ENCODE data around the gene TBCD.

The TBCD gene

DNA sequence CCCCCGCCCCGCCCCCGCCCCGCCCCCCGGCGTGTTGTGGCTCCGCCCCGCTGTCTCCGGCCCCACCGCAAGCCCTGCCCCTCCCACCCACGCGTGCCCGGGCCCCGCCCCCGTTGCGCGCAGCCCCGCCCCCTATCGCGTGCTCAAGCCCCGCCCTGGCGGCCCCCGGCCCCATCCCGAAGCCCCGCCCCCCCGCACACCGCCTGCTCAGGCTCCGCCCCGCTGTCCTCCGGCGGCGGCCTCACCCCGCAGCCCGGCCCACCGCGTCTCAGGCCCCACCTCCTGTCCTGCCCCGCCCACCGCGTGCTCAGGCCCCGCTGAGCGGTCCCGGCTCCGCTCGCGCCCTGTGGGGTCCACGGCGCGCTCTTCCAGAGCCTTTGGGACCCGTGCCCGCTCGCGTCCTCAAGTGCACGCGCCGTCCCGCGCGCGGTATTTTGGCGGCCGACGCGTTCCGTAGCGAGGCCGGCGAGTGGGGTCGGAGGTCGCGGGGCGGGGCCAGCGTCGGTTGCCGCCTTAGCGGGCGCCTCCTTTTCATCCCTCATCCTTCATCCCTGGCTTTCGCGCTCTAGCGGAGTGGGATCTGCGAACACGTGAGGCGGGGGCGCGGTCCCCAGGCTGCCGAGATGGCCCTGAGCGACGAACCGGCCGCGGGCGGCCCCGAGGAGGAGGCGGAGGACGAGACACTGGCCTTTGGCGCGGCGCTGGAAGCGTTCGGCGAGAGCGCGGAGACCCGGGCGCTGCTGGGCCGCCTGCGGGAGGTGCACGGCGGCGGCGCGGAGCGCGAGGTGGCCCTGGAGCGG is at the start of gene TBCD:
TBCD (plus strand) TSS at position 495 of the 800 bp plus-strand sequence; CDS start at position 624, 129 bp downstream.
- DNase-seq: peak; percentile 86

DNA sequence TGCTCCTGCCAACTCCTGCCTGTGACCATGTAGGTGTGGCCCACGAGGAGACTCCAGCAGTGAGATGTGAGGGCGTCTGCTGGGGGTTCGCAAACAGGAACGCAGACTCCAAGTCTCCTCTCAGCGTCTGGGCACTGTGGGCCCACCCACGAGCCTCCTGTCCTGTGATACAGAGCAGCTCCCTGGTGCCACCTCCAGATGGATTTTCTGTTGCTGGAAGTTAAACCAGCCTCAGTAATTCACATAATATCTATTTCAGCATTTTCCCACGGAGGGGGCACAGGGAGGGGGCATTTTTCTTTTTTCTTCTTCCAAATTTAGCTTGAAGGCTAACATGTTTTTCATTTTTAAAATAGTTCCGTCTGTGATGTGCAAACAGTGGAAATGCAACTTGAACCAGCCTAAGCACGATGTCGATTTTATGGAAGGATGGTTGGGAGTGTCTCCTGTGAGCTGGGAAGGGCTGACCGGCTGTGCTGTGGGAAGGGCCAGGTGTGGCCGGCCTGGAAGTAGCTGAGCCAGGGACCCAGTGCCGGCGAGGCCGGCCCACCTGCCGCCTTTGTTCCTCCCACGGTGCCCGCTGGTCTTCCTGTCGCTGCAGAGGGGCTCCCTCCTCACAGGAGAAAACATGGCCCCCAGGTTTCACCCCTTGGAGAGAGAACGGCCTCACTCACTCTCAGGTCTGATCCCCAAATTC is 49.5 kb upstream of the TBCD start:
- no peak for DNase-seq

DNA sequence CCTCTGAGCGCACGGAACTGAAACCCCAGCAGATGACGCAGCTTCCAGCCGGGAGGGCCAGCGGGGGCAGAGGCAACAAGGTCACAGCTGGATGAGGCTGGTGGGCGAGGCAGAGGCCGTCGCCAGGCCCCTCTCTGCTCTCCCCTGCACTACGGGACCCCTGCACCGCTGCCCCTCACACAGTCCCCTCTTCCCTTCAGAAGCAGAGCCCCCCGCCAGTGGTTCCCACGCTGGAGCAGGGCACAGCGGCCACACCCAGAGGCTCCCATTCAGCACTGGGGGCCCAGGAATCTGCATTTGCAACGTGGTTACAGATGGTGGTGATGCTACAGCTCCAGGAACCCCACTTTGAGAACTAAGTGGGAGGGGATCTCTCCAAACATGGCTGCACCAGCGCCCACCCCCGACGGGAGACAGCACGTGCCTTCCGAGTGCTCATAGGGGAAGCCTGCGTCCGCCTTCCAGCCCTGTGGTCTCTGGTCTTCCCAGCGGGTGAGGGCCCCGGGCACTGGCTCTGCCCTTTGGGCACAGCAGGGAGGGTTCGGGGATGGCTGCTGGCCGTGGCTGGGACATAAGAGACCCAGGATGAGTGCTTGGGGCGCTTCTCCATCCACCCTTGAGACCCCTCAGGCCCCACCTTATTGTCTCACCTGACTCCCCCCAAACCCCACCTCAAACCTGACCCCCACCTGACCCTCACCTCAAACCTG is 48.7 kb upstream of the TBCD start:
- DNase-seq: no peak

DNA sequence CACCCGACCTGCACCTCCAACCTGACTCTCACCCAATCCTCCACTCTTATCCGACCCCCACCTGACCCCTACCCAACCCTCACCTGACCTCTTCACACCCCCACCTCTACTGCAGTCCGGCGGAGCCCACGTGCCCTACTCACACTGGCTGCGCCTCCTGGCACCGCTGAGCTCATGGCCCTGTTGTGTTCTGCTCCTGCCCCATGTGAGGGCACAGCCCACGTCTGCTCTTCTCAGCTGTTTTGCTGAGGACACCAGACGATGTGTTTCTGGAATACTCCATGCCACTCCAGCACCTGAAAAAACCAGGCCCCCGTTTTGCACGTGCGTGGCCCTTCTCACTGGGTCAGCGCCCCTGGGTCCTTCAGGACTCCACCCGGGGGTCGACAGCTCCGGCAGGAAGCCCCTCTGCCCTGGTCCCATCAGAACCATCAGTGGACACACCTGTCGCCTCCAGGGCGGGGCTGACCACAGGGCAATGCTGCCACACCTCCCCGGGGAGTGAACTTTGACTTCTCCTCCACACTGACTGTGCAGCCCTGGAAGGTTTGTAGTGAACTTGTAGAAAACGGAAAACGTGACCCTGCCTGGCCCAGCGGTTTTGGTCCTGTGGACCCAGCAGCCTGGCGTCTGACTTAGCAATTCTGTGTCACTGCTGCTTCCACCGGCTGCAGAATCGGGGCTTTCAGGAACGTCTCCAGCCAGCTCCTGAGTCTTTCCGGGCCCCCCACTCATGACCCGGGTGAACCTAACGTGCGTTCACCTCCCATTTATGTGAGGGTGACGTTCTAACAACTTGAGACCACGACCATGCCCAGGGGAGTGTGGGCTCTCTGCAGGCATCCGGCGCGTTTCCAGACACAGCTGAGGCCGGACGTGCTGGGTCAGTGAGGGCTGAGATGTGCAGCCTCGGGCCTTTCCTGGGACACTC is 47.7 kb upstream of the TBCD start:
- DNase-seq: no peak

DNA sequence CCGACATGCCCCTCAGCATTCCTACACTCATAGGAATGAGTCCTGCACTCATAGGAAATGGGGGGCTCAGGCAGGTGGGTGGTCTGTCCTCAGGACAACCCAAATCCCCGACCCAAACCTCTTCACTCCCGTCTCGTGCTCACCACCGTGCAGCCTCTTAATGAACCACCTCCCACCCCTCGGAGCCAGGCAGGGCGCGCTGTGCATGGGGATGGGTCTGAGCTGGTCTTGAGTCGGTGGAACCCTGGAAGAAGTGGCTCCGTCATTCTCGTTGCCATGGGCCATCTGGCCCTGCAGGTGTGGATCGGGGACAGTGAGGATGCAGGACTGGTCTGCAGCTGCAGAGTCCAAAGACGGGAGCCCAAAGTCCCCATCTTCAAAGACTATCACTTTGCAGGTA is 47.0 kb upstream of the TBCD start:
- no peak for DNase-seq

DNA sequence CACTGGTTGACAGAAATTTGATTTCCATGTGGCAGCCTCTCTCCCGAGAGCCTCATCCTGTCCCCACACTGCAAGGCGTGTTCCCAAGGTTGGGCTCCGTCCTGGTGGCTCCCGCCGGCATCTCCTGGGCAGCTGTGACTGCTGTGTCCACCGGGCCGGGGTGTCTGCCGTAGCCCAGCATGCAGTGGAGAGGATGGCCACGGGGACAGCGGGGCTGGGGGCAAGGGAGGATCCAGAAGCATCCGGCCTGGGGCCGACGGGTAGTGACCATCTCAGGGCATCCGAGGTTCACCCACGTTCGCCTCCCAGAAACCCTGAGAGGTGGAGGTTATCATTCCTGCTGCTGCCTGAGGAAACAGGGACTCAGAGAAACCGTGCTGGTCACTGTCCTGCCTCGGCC is 46.1 kb upstream of the TBCD start:
- DNase-seq: no peak

DNA sequence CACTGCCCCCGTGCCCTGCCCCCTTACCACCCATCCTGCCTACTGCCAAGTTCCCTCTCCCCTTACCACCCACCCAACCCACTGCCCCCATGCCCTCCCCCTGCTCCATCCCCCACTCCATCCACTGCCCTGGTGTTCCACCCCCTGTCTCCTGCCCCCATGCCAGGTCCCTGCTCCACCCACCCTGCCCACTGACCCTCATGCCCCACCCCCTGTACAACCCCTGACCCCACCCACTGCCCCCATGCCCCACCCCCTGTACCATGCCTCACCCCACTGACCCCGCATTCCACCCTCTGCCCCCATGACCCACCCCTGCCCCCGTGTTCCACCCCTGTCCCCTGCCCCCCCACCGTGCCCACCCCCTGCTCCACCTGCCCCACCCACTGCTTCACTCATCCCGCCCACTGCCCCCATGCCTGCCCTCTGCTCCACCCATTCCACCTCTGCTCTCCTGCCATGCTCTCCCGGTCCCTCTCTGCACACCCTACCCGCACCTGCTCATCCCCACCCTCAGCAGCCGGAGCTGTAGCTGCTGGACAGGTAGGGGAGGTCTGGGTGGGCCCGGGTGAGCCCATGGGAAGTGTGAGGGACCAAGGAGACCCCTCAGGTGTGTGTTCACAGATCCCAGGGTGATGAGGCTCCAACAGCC is 42.7 kb upstream of the TBCD start:
- no peak for DNase-seq

DNA sequence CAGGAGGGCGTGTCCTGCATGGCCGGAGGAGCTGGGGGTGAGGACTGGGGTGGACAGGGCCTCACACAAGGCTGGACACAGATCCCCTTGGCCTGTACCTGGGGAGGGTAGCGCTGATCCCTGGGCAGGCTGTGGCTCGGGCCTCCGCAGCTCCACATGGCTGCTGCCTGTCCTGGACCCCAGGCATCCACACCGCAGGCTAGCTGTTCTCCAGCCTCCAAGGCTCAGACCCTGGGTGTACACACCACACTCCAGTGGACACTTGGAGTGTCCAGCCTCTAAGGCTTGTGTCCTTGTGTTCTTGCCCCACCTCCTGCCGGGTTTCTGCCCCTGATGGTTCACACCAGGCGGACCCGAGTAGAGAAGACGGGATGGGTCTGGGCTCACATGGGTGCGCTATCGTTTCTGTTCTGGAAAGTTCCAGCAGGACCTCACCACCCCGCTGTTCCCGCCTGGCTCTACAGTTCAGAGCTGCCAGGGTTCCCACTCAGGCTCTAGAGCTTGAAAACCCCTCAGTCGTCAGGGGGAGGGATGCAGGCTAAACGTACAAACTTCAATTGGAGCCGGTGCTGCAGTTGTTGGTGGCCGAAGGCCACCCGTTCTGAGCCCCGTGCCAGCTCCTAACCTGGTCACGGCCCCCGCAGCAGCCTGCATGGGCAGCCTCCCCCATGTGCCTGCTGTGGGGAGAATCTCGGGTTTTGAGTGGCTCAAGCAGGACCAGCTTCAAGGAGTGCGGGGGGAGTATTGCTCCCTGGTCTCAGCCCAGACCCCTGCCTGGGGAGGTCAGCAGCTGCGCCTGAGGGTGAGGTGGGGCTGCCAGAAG is 42.0 kb upstream of the TBCD start:
- no peak for DNase-seq

DNA sequence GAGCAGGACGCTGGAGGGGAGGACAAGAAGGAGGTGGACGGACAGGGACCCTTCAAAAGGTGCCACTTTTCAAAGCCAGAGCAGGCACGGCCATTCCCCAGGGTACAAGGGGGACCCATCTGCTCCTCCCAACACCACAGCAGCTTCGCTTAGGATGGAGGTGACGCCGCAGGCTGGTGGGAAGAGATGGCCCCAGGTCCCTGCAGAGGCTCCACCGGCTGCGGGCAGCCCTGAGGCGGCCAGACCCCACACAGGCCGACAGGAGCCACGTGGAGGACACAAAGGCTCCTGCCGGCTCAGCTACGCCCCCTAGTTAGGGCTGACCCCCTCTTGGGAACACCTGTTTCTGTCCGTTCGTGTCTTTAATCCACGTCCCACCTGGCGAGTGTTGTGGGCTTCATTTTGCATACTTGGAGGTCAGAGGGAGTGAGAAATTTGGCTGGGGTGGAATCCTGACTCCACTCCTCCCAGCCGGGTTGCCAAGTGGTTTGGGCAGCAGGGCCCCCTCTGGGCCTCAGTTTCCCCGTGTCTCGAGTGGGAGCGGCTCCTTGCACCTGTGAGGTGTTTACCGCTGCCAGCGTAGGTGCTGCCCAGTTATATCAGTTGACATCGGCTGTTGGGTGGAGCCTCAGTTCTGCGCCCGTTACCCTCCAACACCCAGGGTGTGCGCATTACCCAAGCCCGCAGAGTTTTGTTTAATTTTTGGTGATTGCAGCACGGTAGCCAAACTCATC is 41.2 kb upstream of the TBCD start:
- DNase-seq: no peak

DNA sequence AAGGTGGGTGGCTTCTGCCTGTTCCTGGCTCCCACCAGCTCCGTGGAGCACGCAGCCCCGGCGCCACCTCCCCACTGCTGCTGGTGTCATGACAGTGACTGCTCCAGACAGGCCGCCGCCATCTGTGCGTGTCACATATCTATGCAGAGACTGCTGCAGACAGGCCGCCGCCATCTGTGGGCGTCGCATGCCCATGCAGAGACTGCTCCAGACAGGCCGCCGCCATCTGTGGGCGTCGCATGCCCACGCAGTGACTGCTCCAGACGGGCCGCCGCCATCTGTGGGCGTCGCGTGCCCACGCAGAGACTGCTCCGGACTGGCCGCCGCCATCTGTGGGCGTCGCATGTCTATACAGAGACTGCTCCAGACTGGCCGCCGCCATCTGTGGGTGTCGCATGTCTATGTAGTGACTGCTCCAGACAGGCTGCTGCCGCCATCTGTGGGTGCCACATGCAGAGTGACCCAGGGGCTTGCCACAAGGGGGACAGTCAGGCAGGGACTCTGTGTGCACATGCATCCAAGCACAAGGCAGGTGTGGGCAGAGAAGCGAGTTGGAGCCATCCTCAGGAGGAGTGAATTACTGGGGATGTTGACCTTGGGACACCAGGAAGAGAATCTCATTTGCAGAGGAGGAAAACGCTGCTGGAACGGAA is 38.7 kb upstream of the TBCD start:
- DNase-seq: no peak

DNA sequence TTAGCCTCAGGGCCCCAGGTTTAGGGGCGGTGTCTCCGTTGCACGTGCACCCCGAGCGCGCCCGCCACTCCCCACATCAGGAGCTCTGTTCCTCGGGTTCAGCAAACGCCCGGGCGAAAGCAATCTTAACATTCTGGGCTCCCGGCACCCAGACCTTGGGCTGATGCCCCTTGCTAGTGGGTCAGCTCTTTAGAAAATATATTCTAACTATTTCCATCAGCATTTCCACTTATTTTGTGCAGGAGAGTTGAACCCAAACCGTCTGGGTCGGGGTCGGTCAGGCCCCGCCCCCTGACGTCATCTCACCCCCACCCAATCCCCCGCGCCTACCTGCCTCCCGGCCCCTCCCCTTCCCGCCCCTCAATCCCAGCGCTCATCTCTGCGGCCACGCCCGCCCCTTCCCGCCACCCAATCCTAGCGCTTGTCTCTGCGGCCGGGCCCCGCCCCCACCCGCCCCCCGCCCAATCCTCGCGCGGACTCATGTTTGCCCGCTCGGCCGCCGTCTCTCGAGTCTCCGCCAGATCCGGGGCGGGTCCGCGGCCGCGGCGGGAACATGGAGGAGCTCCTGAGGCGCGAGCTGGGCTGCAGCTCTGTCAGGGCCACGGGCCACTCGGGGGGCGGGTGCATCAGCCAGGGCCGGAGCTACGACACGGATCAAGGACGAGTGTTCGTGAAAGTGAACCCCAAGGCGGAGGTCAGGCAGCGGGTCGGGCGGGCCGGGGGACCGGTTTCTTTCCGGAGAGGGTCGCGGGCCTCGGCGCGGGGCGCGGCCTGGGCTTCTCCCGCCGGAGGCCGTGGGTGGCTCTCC is 35.5 kb upstream of the TBCD start, which contains the start of gene FN3KRP:
FN3KRP (plus strand) TSS at position 504 of the 808 bp plus-strand sequence; CDS start at position 554, 50 bp downstream.
- peak; percentile 96 for DNase-seq

DNA sequence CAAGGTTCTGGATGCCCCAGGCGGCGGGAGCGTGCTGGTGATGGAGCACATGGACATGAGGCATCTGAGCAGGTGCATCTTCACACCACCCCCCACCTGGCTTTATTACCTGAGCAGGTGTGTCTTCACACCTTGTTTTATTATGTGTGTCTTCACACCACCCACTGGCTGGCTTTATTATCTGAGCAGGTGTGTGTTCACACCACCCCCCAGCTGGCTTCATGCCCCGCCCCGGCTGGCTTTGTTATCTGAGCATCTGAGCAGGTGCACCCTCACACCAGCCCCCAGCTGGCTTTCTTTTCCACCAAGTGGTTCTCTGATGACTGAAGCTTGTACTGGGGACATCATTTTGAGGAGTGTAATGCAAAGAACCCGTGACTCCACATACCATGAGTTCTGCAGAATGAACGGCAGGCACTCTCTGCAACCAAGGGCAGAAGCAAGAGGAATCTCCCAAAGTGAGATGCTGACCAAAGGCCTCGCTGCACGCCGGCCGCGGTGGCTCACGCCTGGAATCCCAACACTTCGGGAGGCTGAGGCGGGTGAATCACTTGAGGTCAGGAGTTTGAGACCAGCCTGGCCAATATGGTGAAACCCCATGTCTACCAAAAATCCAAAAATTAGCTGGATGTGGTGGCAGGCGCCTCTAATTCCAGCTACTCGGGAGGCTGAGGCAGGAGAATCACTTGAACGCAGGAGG is 32.7 kb upstream of the TBCD start:
- no peak for DNase-seq

DNA sequence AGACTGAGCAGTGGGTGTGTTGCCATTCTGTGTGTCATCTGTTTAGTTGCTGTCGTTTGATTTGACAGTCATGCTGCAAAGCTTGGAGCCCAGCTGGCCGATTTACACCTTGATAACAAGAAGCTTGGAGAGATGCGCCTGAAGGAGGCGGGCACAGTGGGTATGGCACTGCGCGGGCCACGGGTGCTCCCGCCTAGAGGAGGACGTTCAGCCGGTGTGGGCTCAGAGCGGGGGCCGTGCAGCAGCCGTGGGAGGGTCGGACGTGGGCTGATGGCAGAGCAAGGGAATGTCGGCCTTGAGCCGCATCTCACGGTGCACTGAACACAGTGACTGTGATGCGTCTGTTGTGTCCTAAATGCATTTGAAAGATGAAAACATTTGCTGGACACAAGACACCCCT is 31.7 kb upstream of the TBCD start:
- DNase-seq: no peak

DNA sequence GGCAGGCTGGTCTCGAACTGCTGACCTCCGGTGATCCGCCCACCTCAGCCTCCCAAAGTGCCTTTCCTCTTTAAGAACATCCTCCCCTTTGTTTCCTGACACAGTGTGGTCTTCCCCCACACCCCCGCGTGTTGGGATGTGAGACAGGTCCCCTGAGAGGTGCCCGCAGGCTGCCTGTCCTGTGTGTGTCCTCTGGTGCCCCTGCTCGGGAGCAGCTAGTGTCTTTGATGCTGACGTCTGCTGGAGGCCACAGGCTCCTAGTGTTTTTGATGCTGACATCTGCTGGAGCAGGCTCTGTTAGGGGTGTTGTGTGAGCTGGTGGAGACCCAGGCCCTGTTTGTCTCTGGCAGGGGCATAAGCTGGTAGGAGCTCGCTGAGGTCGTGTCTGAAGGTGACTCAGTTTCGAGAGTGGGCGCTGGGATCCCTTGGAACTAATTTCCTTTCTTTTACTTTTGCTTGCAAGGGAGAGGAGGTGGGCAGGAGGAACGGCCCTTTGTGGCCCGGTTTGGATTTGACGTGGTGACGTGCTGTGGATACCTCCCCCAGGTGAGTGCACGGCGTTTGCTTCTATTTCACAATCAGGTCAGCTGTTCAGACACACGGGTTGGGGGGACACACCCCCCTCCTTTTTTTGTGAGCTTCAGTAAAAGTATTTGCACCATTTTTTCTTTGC is 29.4 kb upstream of the TBCD start:
- DNase-seq: no peak

DNA sequence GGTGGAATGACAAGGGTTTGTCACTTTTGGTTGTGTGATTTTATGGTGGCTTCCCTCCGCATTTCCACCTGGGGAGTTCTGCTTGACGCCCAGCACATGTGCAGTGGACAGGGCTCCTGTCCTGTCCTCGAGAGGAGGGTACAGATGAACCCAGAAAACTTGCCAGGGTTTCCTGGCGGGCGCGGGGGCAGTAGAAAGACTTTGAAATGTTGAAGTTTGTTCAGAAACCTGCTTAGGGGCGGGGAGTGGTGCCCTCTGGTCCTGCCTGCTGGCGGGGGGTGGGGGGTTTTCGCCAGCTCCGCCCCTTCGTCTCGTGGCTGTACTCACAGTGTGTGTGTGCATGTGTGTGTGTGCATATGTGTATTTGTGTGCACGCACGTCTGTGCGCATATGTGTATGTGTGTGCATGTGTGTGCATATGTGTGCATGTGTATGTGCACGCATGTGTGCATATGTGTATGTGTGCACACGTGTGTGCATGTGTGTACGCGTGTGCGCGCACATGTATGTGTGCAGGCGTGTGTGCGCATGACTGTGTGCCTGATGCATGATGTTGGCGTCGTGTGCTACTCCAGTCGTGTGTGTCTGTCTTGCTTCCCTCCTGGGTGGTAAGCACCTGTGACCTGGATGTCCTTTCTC is 28.6 kb upstream of the TBCD start:
- no peak for DNase-seq

DNA sequence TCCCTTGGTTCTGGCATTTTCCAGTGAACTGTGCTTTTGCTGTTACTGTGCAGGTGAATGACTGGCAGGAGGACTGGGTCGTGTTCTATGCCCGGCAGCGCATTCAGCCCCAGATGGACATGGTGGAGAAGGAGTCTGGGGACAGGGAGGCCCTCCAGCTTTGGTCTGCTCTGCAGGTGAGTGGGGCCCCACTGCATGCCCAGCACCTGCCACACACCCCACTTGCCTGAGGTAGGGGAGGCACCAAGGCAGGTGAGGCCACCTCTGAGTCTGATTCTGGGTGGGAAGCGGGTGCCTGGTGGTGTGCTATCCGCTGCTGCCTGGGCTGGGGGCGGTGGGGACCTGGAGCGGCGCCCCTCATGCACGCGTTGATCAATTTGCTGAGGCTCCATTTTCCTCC is 25.4 kb upstream of the TBCD start:
- no peak for DNase-seq

Data from CD4-positive, alpha-beta T cell treated with Interleukin-12 subunit alpha and Interleukin-12 subunit beta, for 1 hour (primary cell).